K562 (cell line): ENCODE results near the gene PPP2R2B. TPM values are rescaled to one million over a fixed set of nuclear protein-coding genes. Genes with fewer than 3 reads are reported as not detected.

Experiments
- ATAC-seq: fragments of 200-7000 bp; cut with Tn5 transposase; 3 replicates; pipeline ENCODE4 v1.9.1; 2020; ENCODE audit warnings: moderate library complexity
- BruUV-seq: library from RNA; stranded (reverse); fragments of 400-500 nt; replicated peaks from 2 replicates; lab custom pipeline; 2021; lab: Mats Ljungman, UMichigan
- CTCF ChIA-PET: fragments of 300-600 bp; formaldehyde crosslinking; extraction: SDS; loops from one replicate; lab custom pipeline; 2021; ENCODE audit warnings: low intra/inter-chr PET ratio; lab: Yijun Ruan, JAX
- POLR2A ChIA-PET: fragments of 300-600, 350-650 bp; sonication (Branson Sonifier 250); formaldehyde crosslinking; extraction: SDS; loops from one replicate; lab custom pipeline; 2021; ENCODE audit warnings: antibody characterized with exemption, inconsistent platforms; lab: Yijun Ruan, JAX
- DNase-seq, 4 experiments: peaks; one replicate each; pipeline versions ENCODE4 v3.0.0 to v3.0.0-alpha.2; 2011 to 2018; ENCODE audit warnings: low spot score in 3 of 4, mixed read lengths in 3 of 4; ENCODE audit errors: extremely low read depth in 1 of 4
- FAIRE-seq: peaks from 2 replicates; lab custom pipeline; 2011; peaks lifted over from hg19 to GRCh38; lab: Jason Lieb, UNC
- H2AFZ ChIP-seq: 2 replicates; pipeline ENCODE4 v1.6.0; 2011; ENCODE audit warnings: low read depth, low read length, control low read depth, inconsistent platforms
- H3K27ac ChIP-seq: fragments of 200-600 bp; 3 replicates; pipeline ENCODE4 v1.8.0; 2011; ENCODE audit warnings: low read depth, mild to moderate bottlenecking, control low read depth, inconsistent platforms, low read length, moderate library complexity, mixed read lengths; ENCODE audit errors: extremely low read depth
- H3K27me3 ChIP-seq, 2 experiments: fragments of 300-600 bp in 1 of 2; 2 replicates in 1 of 2; 3 replicates in 1 of 2; pipeline versions ENCODE4 v1.6.0 to v1.8.0; 2011; ENCODE audit warnings: inconsistent platforms in 2 of 2, low read length in 2 of 2, mild to moderate bottlenecking in 1 of 2, mixed read lengths in 1 of 2, moderate library complexity in 1 of 2; ENCODE audit not compliant: control insufficient read depth in 2 of 2, insufficient read depth in 2 of 2
- H3K36me3 ChIP-seq: fragments of 300-600 bp; 3 replicates; pipeline ENCODE4 v1.8.0; 2011; ENCODE audit warnings: mild to moderate bottlenecking, low read length, inconsistent platforms; ENCODE audit not compliant: control insufficient read depth, insufficient read depth
- H3K4me1 ChIP-seq, 2 experiments: fragments of 200-600 bp in 1 of 2; replicated peaks in 1 of 2; 2 replicates in 1 of 2; 3 replicates in 1 of 2; pipeline versions ENCODE4 v1.5.1 to v1.8.0; 2011; ENCODE audit warnings: inconsistent platforms in 2 of 2, low read length in 2 of 2, mild to moderate bottlenecking in 1 of 2, mixed read lengths in 1 of 2, moderate library complexity in 1 of 2; ENCODE audit not compliant: control insufficient read depth in 2 of 2, insufficient read depth in 2 of 2
- H3K4me2 ChIP-seq: 2 replicates; pipeline ENCODE4 v1.6.1; 2011; ENCODE audit warnings: low read length, control low read depth, inconsistent platforms, mixed read lengths; ENCODE audit not compliant: insufficient read depth
- H3K4me3 ChIP-seq: fragments of 200-600 bp; sonication (generic), shearing (Covaris generic); 2 replicates; pipeline ENCODE4 v1.5.1; 2016; ENCODE audit warnings: control low read depth, inconsistent platforms
- H3K79me2 ChIP-seq: fragments of 200-600 bp; 3 replicates; pipeline ENCODE4 v1.8.0; 2011; ENCODE audit warnings: low read length, inconsistent platforms; ENCODE audit not compliant: control insufficient read depth, insufficient read depth
- H3K9ac ChIP-seq, 2 experiments: 2 replicates each; pipeline versions ENCODE4 v1.6.0 to v1.6.1; 2011; ENCODE audit warnings: low read depth in 2 of 2, low read length in 2 of 2, control low read depth in 1 of 2, inconsistent platforms in 1 of 2, mild to moderate bottlenecking in 1 of 2, mixed read lengths in 1 of 2; ENCODE audit not compliant: insufficient read depth in 1 of 2
- H3K9me1 ChIP-seq: one replicate; pipeline ENCODE4 v1.6.0; 2011; ENCODE audit warnings: inconsistent platforms, mild to moderate bottlenecking, low read length, moderate library complexity; ENCODE audit not compliant: control insufficient read depth, insufficient read depth
- H3K9me3 ChIP-seq: replicated peaks from 2 replicates; pipeline ENCODE4 v1.5.1; 2011; ENCODE audit warnings: low read depth, low read length, inconsistent platforms; ENCODE audit not compliant: control insufficient read depth, insufficient read depth
- H4K20me1 ChIP-seq: replicated peaks from 2 replicates; pipeline ENCODE4 v1.6.1; 2011; ENCODE audit warnings: low read length, inconsistent platforms, mixed read lengths; ENCODE audit not compliant: control insufficient read depth, insufficient read depth
- GTF2B ChIP-seq: IDR thresholded peaks from 2 replicates; pipeline ENCODE4 v1.6.1; 2011; ENCODE audit not compliant: insufficient read length; ENCODE audit errors: extremely low read depth
- HOXB6 ChIP-seq: fragments of 250-450 bp; sonication (Bioruptor Pico); IDR thresholded peaks from 2 replicates; pipeline ENCODE4 v1.5.1; 2022; ENCODE audit warnings: mild to moderate bottlenecking, borderline replicate concordance
- PPARD ChIP-seq: fragments of 250-450 bp; sonication (Bioruptor Pico); IDR thresholded peaks from 2 replicates; pipeline ENCODE4 v1.8.0; 2022; ENCODE audit warnings: inconsistent platforms, mild to moderate bottlenecking, moderate library complexity
- SMAD3 ChIP-seq: fragments of 450-650 bp; formaldehyde crosslinking; conservative IDR thresholded peaks from 2 replicates; pipeline ENCODE4 v1.4.0; 2020; ENCODE audit warnings: mild to moderate bottlenecking
- SMARCE1 ChIP-seq: fragments of 450-650 bp; IDR thresholded peaks from 2 replicates; pipeline ENCODE4 v1.7.1; 2016; ENCODE audit warnings: mild to moderate bottlenecking
- ZNF324 ChIP-seq: fragments of 250-450 bp; sonication (Bioruptor Pico); IDR thresholded peaks from 2 replicates; pipeline ENCODE4 v1.4.0; 2020; ENCODE audit warnings: mild to moderate bottlenecking
- WGBS: fragments of 100-300 bp; shearing (Covaris generic); methylation state at CpG from one replicate; pipeline ENCODE4 v1.1.6; 2016; ENCODE audit warnings: low coverage, mixed read lengths; ENCODE audit not compliant: insufficient coverage; ENCODE audit errors: missing lambda C conversion rate; 5-methylcytosine and 5-hydroxymethylcytosine counted together
- in situ Hi-C: fragments of 300-500 bp; cut with MboI; formaldehyde crosslinking; loops from 4 replicates; pipeline ENCODE4 v1.15.0; 2018; ENCODE audit warnings: inconsistent platforms, mixed read lengths
- intact Hi-C: fragments of 100-400 bp; cut with micrococcal nuclease; formaldehyde crosslinking; loops from 2 replicates; pipeline ENCODE4 v1.14.2; 2022
- polyA plus RNA-seq, 8 experiments: library from polyadenylated mRNA; depleted of rRNA in 4 of 8; stranded (reverse) in 5 of 8; unstranded in 3 of 8; fragments of >200 nt; fragmentation: Nextera tagmentation in 2 of 8; fragmentation: Illumina TruSeq in 1 of 8; extraction: Ambion mirVana in 2 of 8; extraction: Trizol in 1 of 8; gene quantifications; 2 replicates each; pipeline versions ENCODE4 v1.2.1 to v1.2.3, GENCODE V29; 2011 to 2014; ENCODE audit warnings: inconsistent platforms in 1 of 8, missing spikeins in 1 of 8
- total RNA-seq, 7 experiments: library from RNA; depleted of rRNA in 6 of 7; stranded (reverse); fragments of >200 nt in 6 of 7; fragmentation: Illumina TruSeq in 2 of 7; extraction: Trizol in 2 of 7; gene quantifications; 2 replicates each; pipeline versions ENCODE4 v1.2.1 to v1.2.3, GENCODE V29; 2011 to 2021; ENCODE audit warnings: low replicate concordance in 1 of 7
- TF ChIP-seq, protein P1 (sequence below), 2 experiments: fragments of 450-650 bp; formaldehyde crosslinking in 1 of 2; IDR thresholded peaks; 2 replicates each; pipeline versions ENCODE4 v1.4.0 to v1.6.1; 2014 to 2020; ENCODE audit warnings: mild to moderate bottlenecking in 2 of 2, borderline replicate concordance in 1 of 2, low read depth in 1 of 2
- TF ChIP-seq, protein P2 (sequence below): fragments of 450-650 bp; formaldehyde crosslinking; conservative IDR thresholded peaks from 2 replicates; pipeline ENCODE4 v1.4.0; 2022; ENCODE audit warnings: mild to moderate bottlenecking, missing genetic modification characterization

PPP2R2B gene
- total and polyA plus RNA-seq, 9 of the 15 experiments (the other 6 are each of a cell fraction or from before 2014, with no cell fraction given) = not detected

- no peak overlapping the region for H3K9ac ChIP-seq
- in situ Hi-C loops = no loop called here
- H4K20me1 ChIP-seq = no peaks in the 10 kb centered on the region
- no TSS peak for BruUV-seq
- H3K9me3 ChIP-seq = no peaks in the 10 kb centered on the region
- TF ChIP-seq, protein P1, sequence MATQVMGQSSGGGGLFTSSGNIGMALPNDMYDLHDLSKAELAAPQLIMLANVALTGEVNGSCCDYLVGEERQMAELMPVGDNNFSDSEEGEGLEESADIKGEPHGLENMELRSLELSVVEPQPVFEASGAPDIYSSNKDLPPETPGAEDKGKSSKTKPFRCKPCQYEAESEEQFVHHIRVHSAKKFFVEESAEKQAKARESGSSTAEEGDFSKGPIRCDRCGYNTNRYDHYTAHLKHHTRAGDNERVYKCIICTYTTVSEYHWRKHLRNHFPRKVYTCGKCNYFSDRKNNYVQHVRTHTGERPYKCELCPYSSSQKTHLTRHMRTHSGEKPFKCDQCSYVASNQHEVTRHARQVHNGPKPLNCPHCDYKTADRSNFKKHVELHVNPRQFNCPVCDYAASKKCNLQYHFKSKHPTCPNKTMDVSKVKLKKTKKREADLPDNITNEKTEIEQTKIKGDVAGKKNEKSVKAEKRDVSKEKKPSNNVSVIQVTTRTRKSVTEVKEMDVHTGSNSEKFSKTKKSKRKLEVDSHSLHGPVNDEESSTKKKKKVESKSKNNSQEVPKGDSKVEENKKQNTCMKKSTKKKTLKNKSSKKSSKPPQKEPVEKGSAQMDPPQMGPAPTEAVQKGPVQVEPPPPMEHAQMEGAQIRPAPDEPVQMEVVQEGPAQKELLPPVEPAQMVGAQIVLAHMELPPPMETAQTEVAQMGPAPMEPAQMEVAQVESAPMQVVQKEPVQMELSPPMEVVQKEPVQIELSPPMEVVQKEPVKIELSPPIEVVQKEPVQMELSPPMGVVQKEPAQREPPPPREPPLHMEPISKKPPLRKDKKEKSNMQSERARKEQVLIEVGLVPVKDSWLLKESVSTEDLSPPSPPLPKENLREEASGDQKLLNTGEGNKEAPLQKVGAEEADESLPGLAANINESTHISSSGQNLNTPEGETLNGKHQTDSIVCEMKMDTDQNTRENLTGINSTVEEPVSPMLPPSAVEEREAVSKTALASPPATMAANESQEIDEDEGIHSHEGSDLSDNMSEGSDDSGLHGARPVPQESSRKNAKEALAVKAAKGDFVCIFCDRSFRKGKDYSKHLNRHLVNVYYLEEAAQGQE (IDR thresholded peaks at IDR 0.05; ENCODE audit: borderline replicate concordance) = peak; percentile 73
- TF ChIP-seq, protein P1 (CRISPR knock-in tag; IDR thresholded peaks at IDR 0.05; ENCODE audit: low read depth) = no peak
- TF ChIP-seq ZNF324 (CRISPR knock-in tag) (no peak), SMAD3 (CRISPR knock-in tag) (no peak), SMARCE1 (no peak), GTF2B (no peak), PPARD (CRISPR knock-in tag) (no peak), HOXB6 (no peak)
- TF ChIP-seq, protein P2, sequence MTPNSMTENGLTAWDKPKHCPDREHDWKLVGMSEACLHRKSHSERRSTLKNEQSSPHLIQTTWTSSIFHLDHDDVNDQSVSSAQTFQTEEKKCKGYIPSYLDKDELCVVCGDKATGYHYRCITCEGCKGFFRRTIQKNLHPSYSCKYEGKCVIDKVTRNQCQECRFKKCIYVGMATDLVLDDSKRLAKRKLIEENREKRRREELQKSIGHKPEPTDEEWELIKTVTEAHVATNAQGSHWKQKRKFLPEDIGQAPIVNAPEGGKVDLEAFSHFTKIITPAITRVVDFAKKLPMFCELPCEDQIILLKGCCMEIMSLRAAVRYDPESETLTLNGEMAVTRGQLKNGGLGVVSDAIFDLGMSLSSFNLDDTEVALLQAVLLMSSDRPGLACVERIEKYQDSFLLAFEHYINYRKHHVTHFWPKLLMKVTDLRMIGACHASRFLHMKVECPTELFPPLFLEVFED (CRISPR knock-in tag) = no peak
- no peak overlapping the region for H3K4me2 ChIP-seq
- no peaks in the 10 kb centered on the region for H3K36me3 ChIP-seq
- H3K4me3 ChIP-seq = no peak overlapping the region
- H3K9me1 ChIP-seq = no peaks in the 10 kb centered on the region
- no peak for DNase-seq
- H2AFZ ChIP-seq = no peak overlapping the region
- H3K27me3 ChIP-seq = no peaks in the 10 kb centered on the region
- H3K79me2 ChIP-seq = no peaks in the 10 kb centered on the region
- no peaks in the 10 kb centered on the region for H3K4me1 ChIP-seq
- intact Hi-C loops = no loop called here
- FAIRE-seq = no peak
- 0% methylated on average over 2 of the region's 2 CpGs for WGBS
- ATAC-seq = no peak
- no peak overlapping the region for H3K27ac ChIP-seq
- POLR2A ChIA-PET = interaction anchor here (1.3 kb wide), 1 partner anchor 9 kb away, joined by 4 read pairs; no protein-coding TSS in a partner anchor
- CTCF ChIA-PET = no interaction called here
These were observed 254.4 kb downstream of the PPP2R2B start for GRCh38 chr5:146624179-146624578.
